ENCODE measurements around the gene SEMA3A. TPM values are rescaled to one million over a fixed set of nuclear protein-coding genes. Genes with fewer than 3 reads are reported as not detected.

Gene SEMA3A
- total and polyA plus RNA-seq, 7 donors: 0.23 to 83.8 (median 50.1) TPM

DNA sequence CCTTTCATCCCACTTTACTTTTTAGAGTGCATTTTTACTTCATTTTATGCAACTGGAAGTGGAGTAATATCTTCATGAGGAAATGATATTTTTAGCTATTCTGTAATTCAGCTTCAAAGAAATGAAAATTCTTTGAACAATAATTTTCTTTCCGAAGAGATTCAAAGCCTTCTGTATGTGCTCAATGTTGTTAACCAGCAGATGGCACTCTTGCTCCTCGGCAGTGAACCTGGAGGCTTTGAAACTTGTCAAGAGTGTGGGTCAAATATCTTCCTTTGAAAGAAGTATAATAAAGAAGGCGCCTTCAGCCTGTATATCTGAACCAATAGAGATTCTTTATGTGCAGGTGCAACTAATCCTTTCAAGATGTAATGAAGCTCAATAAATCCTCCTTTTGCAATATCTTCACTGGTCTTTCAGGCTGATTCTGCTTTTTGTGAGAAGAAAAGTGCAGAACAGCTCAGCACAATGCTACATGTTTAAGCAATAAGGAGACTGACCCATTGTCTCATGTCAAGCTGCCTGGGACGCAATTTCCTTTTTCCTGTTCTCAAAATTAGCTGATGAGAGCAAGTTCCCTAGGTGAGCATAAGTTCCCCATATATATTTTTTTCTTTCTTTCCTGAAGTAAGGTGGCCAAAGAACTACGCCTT is 258.4 kb downstream of the SEMA3A start:
- H3K36me3 ChIP-seq: no peaks in the 10 kb centered on the region
- DNase-seq: peak; percentile 72
- H3K27ac ChIP-seq: no peak overlapping the region

DNA sequence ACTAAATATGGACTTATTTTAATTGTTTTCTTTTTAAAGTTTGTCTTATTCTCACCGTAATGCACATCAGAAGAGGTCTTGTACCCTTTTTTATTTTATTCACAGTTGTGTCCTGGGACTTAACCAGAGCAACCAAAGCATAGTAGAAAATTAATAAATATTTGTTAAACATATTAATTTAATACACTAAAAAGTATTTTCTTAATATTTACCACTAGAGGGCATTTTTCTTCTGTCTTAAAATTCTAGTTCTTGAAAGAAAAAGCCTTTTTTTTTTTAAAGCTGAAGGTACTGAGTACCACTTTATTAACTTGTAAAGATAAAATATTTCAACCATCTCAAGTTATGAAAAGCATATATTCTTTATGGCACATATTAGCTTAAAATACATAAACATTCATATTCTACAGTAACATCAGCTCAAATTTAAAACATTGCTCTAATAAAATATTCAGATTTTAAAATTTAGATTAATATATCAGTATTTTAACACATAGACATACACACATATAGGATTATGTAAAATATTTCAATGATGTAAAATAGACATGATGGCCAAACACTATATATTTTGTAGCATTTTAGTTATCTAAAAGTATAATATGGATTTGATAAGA is 260.4 kb downstream of the SEMA3A start:
- intact Hi-C loops (cut with DNase I): no loop called here
- 65 to 86% methylated on average over 1 of the region's 1 CpG for WGBS, 2 donors
- Histone ChIP-seq H3K27ac (no peak overlapping the region), H3K4me3 (no peak overlapping the region), H3K4me1 (peaks cover 0 to 5% (median 2%) of the 10 kb centered on the region in 4 donors), H3K36me3 (no peaks in the 10 kb centered on the region), H3K27me3 (no peaks in the 10 kb centered on the region), H3K9me3 (no peaks in the 10 kb centered on the region)
- TF ChIP-seq, protein P1, sequence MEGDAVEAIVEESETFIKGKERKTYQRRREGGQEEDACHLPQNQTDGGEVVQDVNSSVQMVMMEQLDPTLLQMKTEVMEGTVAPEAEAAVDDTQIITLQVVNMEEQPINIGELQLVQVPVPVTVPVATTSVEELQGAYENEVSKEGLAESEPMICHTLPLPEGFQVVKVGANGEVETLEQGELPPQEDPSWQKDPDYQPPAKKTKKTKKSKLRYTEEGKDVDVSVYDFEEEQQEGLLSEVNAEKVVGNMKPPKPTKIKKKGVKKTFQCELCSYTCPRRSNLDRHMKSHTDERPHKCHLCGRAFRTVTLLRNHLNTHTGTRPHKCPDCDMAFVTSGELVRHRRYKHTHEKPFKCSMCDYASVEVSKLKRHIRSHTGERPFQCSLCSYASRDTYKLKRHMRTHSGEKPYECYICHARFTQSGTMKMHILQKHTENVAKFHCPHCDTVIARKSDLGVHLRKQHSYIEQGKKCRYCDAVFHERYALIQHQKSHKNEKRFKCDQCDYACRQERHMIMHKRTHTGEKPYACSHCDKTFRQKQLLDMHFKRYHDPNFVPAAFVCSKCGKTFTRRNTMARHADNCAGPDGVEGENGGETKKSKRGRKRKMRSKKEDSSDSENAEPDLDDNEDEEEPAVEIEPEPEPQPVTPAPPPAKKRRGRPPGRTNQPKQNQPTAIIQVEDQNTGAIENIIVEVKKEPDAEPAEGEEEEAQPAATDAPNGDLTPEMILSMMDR (IDR thresholded peaks at IDR 0.05): no peak
- DNase-seq: no peak

More for the DNA sequence above, 258.4 kb downstream of the SEMA3A start:
- Histone ChIP-seq H3K27me3 (no peaks in the 10 kb centered on the region), H3K4me1 (peaks cover 0 to 5% (median 2%) of the 10 kb centered on the region in 4 donors), H3K9me3 (no peaks in the 10 kb centered on the region), H3K4me3 (no peak overlapping the region)
- TF ChIP-seq, protein P1 (IDR thresholded peaks at IDR 0.05): peak; percentile 39 to 91 (median 81)
- no peak for TF ChIP-seq EP300 (IDR thresholded peaks at IDR 0.05)
- intact Hi-C loops (cut with DNase I): loop anchor here (1.0 kb wide), 1 partner anchor 1087 kb away; no protein-coding TSS in a partner anchor
- 30 to 42% methylated on average over 5 of the region's 5 CpGs for WGBS, 2 donors

DNA sequence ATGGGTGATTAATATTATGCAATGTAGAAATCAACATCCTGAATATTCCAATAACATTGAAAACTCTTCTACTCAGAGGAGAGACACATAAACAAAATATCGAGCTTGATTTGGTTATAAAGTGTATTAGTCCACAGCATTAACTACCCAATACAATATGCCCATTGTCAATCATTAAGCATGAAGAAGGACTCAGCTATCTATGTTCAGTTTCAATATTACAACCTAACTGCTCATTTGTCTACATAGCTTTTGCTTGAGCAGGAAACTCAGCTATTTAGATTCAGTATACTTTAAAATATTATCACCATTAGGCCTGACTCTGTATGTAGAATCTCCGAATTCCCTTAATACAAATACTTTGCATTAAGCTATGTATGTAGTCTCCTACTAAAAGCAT is 262.6 kb downstream of the SEMA3A start:
- intact Hi-C loops (cut with DNase I): no loop called here
- H3K36me3 ChIP-seq: no peaks in the 10 kb centered on the region
- H3K9me3 ChIP-seq: no peaks in the 10 kb centered on the region
- no peaks in the 10 kb centered on the region for H3K27me3 ChIP-seq
- no peak overlapping the region for H3K27ac ChIP-seq
- DNase-seq: no peak
- no peak overlapping the region for H3K4me3 ChIP-seq
- no peak for TF ChIP-seq POLR2A (IDR thresholded peaks at IDR 0.05)
- TF ChIP-seq, protein P1 (IDR thresholded peaks at IDR 0.05): no peak
- no peak for TF ChIP-seq POLR2AphosphoS5 (IDR thresholded peaks at IDR 0.05)
- no peak for TF ChIP-seq EP300 (IDR thresholded peaks at IDR 0.05)
- H3K4me1 ChIP-seq: peaks cover 0 to 5% (median 2%) of the 10 kb centered on the region in 4 donors
- WGBS, 2 donors: 75 to 83% methylated on average over 2 of the region's 2 CpGs

DNA sequence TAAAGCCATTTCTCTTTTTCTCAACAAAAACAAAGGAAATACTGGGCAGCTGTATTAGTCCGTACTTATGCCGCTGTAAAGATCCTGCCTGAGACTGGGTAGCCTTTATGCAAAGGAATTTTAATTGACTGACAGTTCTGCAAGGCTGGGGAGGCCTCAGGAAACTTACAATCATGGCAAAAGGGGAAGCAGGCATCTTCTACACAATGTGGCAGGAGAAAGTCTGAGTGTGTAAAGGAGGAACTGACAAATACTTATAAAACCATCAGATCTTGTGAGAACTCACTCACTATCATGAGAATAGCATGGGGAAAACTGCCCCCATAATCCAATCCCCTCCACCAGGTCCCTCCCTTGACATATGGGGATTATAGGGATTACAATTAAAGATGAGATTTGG is 264.3 kb downstream of the SEMA3A start:
- H3K4me3 ChIP-seq: no peak overlapping the region
- no peaks in the 10 kb centered on the region for H3K36me3 ChIP-seq
- H3K9me3 ChIP-seq: no peaks in the 10 kb centered on the region
- H3K27ac ChIP-seq: no peak overlapping the region
- no peak for DNase-seq
- H3K4me1 ChIP-seq: no peaks in the 10 kb centered on the region
- no peaks in the 10 kb centered on the region for H3K27me3 ChIP-seq
- intact Hi-C loops (cut with DNase I): no loop called here
- TF ChIP-seq POLR2A (IDR thresholded peaks at IDR 0.05) (no peak), EP300 (IDR thresholded peaks at IDR 0.05) (no peak), POLR2AphosphoS5 (IDR thresholded peaks at IDR 0.05) (no peak)
- TF ChIP-seq, protein P1 (IDR thresholded peaks at IDR 0.05): no peak
- 91 to 93% methylated on average over 2 of the region's 2 CpGs for WGBS, 2 donors

Data from sigmoid colon (tissue), 7 donors.